ENCODE results near the gene PCCA.
"Not testable (repeated sequence)": the region's sequence is repeated elsewhere in the genome, so short reads cannot be mapped to it uniquely, and the experiment has no call there.

PCCA gene

GRCh38 chr13:100240109-100240779, 151.4 kb downstream of the PCCA start:
- no peak for DNase-seq (ENCODE audit: low read depth in 3 of 3)

GRCh38 chr13:100244431-100244830, 155.5 kb downstream of the PCCA start:
- no peak for DNase-seq (ENCODE audit: low read depth in 3 of 3)

GRCh38 chr13:100245104-100245503, 156.2 kb downstream of the PCCA start:
- no peak for DNase-seq (ENCODE audit: low read depth in 3 of 3)

GRCh38 chr13:100247937-100248336, 159.0 kb downstream of the PCCA start:
- no peak for DNase-seq (ENCODE audit: low read depth in 3 of 3)

GRCh38 chr13:100254002-100254401, 165.1 kb downstream of the PCCA start:
- no peak for DNase-seq (ENCODE audit: low read depth in 3 of 3)

GRCh38 chr13:100262404-100262803, 173.5 kb downstream of the PCCA start:
- DNase-seq (ENCODE audit: low read depth in 3 of 3), result no peak

GRCh38 chr13:100266026-100266425, 177.1 kb downstream of the PCCA start:
- DNase-seq (ENCODE audit: low read depth in 3 of 3), result no peak

- DNase-seq (ENCODE audit: low read depth in 3 of 3), result no peak
Observed at GRCh38 chr13:100269837-100270236, 180.9 kb downstream of the PCCA start.

- no peak for DNase-seq (ENCODE audit: low read depth in 3 of 3)
Observed at GRCh38 chr13:100273138-100273537, 184.2 kb downstream of the PCCA start.

- DNase-seq (ENCODE audit: low read depth in 3 of 3), result no peak
Observed at GRCh38 chr13:100273552-100273951, 184.7 kb downstream of the PCCA start.

GRCh38 chr13:100274942-100275506, 186.1 kb downstream of the PCCA start:
- DNase-seq (ENCODE audit: low read depth in 3 of 3), result no peak

- no peak for DNase-seq (ENCODE audit: low read depth in 3 of 3)
Observed at GRCh38 chr13:100275746-100276145, 186.9 kb downstream of the PCCA start.

GRCh38 chr13:100280681-100281080, 191.8 kb downstream of the PCCA start:
- no peak for DNase-seq (ENCODE audit: low read depth in 3 of 3)

GRCh38 chr13:100282306-100282705, 193.4 kb downstream of the PCCA start:
- not testable (repeated sequence) for DNase-seq (ENCODE audit: low read depth in 3 of 3)

GRCh38 chr13:100290165-100290801, 201.4 kb downstream of the PCCA start:
- no peak for DNase-seq (ENCODE audit: low read depth in 3 of 3)

GRCh38 chr13:100291624-100292023, 202.7 kb downstream of the PCCA start:
- DNase-seq (ENCODE audit: low read depth in 3 of 3), result no peak

GRCh38 chr13:100297413-100297812, 208.5 kb downstream of the PCCA start:
- DNase-seq (ENCODE audit: low read depth in 3 of 3), result no peak

- no peak for DNase-seq (ENCODE audit: low read depth in 3 of 3)
Observed at GRCh38 chr13:100298116-100298681, 209.3 kb downstream of the PCCA start.

- no peak for DNase-seq (ENCODE audit: low read depth in 3 of 3)
Observed at GRCh38 chr13:100298691-100299090, 209.8 kb downstream of the PCCA start.

GRCh38 chr13:100300243-100300642, 211.3 kb downstream of the PCCA start:
- DNase-seq (ENCODE audit: low read depth in 3 of 3), result no peak

- no peak for DNase-seq (ENCODE audit: low read depth in 3 of 3)
Observed at GRCh38 chr13:100300708-100301107, 211.8 kb downstream of the PCCA start.

- no peak for DNase-seq (ENCODE audit: low read depth in 3 of 3)
Observed at GRCh38 chr13:100301418-100301817, 212.5 kb downstream of the PCCA start.

GRCh38 chr13:100302391-100302790, 213.5 kb downstream of the PCCA start:
- DNase-seq (ENCODE audit: low read depth in 3 of 3), result no peak

All from stimulated activated CD4-positive, alpha-beta T cell treated with anti-CD3 and anti-CD28 coated beads, TNF-alpha, amount 100 ng/mL, for 24 hours (primary cell).